ENCODE measurements around the gene HELT.

- TF ChIP-seq CTCF (IDR thresholded peaks at IDR 0.05): no peak
- TF ChIP-seq POLR2A (IDR thresholded peaks at IDR 0.05): no peak
- no peak for TF ChIP-seq EP300 (IDR thresholded peaks at IDR 0.05; ENCODE audit: low read depth)
- no peak for TF ChIP-seq POLR2AphosphoS5 (IDR thresholded peaks at IDR 0.05)
Measured at GRCh38 chr4:184972991-184973390, 45.3 kb upstream of the HELT start.
